Fibroblast of lung (primary cell): ENCODE measurements around the gene CHMP4A. TPM values are rescaled to one million over a fixed set of nuclear protein-coding genes. Genes with fewer than 3 reads are reported as not detected.

ENCODE experiments used
- DNase-seq, 2 donors: peaks; one replicate each; pipeline versions ENCODE4 v3.0.0 to v3.0.0-alpha.2; 2010; ENCODE audit warnings: low read depth in 2 of 2
- H2AFZ ChIP-seq: 2 replicates; pipeline ENCODE4 v1.5.1; 2012; ENCODE audit warnings: low read length, control low read depth, inconsistent platforms
- H3K27ac ChIP-seq: 2 replicates; pipeline ENCODE4 v1.5.1; 2011; ENCODE audit warnings: low read length, control low read depth; ENCODE audit not compliant: insufficient read depth
- H3K27me3 ChIP-seq: 2 replicates; pipeline ENCODE4 v1.5.1; 2011; ENCODE audit warnings: mild to moderate bottlenecking, low read length; ENCODE audit not compliant: control insufficient read depth, insufficient read depth
- H3K36me3 ChIP-seq: 2 replicates; pipeline ENCODE4 v1.5.1; 2011; ENCODE audit warnings: low read length; ENCODE audit not compliant: control insufficient read depth, insufficient read depth
- H3K4me1 ChIP-seq: 2 replicates; pipeline ENCODE4 v1.5.1; 2011; ENCODE audit warnings: low read length; ENCODE audit not compliant: control insufficient read depth, insufficient read depth; ENCODE audit errors: extremely low read depth
- H3K4me2 ChIP-seq: 2 replicates; pipeline ENCODE4 v1.5.1; 2011; ENCODE audit warnings: low read length, control low read depth; ENCODE audit not compliant: insufficient read depth; ENCODE audit errors: extremely low read depth
- H3K4me3 ChIP-seq, 4 experiments: fragments of 200-600 bp in 1 of 4; sonication (generic) in 1 of 4; replicated peaks in 1 of 4; 2 replicates each; pipeline ENCODE4 v1.5.1; 2011 to 2016; ENCODE audit warnings: low read length in 4 of 4, low read depth in 3 of 4, mild to moderate bottlenecking in 3 of 4, control low read depth in 2 of 4, inconsistent platforms in 1 of 4, mixed read lengths in 1 of 4; ENCODE audit not compliant: insufficient read depth in 1 of 4; ENCODE audit errors: control extremely low read depth in 1 of 4
- H3K79me2 ChIP-seq: 2 replicates; pipeline ENCODE4 v1.5.1; 2012; ENCODE audit warnings: mild to moderate bottlenecking, low read length, inconsistent platforms; ENCODE audit not compliant: control insufficient read depth, insufficient read depth
- H3K9ac ChIP-seq: 2 replicates; pipeline ENCODE4 v1.5.1; 2011; ENCODE audit warnings: mild to moderate bottlenecking, low read length, control low read depth; ENCODE audit not compliant: insufficient read depth
- H3K9me3 ChIP-seq: 2 replicates; pipeline ENCODE4 v1.5.1; 2012; ENCODE audit warnings: low read depth, low read length; ENCODE audit not compliant: control insufficient read depth, insufficient read depth
- H4K20me1 ChIP-seq: 2 replicates; pipeline ENCODE4 v1.5.1; 2011; ENCODE audit warnings: low read length; ENCODE audit not compliant: control insufficient read depth, insufficient read depth; ENCODE audit errors: extremely low read depth
- EZH2 ChIP-seq: IDR thresholded peaks from 2 replicates; pipeline ENCODE4 v1.5.1; 2012; ENCODE audit warnings: low read length, control low read depth, mild to moderate bottlenecking; ENCODE audit errors: missing control alignments
- polyA plus RNA-seq, 2 donors: library from polyadenylated mRNA; depleted of rRNA in 1 of 2; stranded (reverse) in 1 of 2; unstranded in 1 of 2; fragments of >200 nt; gene quantifications; 2 replicates each; pipeline ENCODE4 v1.2.1, GENCODE V29; 2011 to 2012; ENCODE audit warnings: missing spikeins in 1 of 2
- total RNA-seq: library from RNA; depleted of rRNA; stranded (reverse); fragments of >200 nt; gene quantifications from 2 replicates; pipeline ENCODE4 v1.2.1, GENCODE V29; 2014
- TF ChIP-seq, protein P1 (sequence below), 2 donors: IDR thresholded peaks in 1 of 2; conservative IDR thresholded peaks in 1 of 2; 1 replicate in 1 of 2; 2 replicates in 1 of 2; pipeline ENCODE4 v1.5.1; 2011 to 2012; ENCODE audit warnings: low read length in 2 of 2, control low read depth in 1 of 2, inconsistent platforms in 1 of 2, low read depth in 1 of 2, mild to moderate bottlenecking in 1 of 2

Gene CHMP4A
- total and polyA plus RNA-seq, 2 donors (not counting 1 experiment from before 2014, with no cell fraction given), result 22.1 to 96.8 TPM

DNA sequence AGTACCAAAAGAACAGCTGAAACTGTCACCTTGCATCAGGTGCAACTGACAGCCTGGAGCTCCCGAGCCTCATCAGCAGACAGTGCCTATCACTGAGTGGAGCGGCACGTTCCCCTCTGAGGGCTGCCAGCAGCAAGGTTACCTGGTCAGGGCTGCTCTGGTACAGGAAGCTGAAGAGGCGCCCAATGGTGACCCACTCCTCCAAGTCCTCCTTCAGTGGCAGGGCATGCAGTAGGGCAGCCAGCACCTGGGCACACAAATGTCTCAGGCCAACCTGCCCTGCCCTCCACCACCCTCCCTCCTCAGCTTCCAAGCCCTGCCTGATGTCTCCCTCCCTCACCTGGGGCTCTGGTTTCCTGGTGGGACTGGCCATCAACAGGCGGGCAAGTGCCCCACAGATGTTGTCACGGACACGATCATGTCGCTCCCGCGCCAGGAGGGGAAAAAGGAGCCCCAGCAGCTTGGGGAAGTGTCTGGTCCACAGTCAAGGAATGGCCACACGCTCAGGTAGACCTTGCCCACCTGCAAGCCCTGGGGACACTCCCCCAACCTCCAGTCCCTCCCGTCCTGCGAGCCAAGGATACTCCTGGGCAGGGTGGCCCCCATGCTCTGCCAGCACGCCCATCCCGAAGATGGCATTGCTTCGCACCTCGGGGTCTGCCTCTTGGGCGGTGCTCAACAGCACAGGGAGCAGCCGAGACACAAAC lies 31.8 kb downstream of the CHMP4A start:
- Histone ChIP-seq H3K4me2 (no peak overlapping the region), H2AFZ (no peak overlapping the region), H4K20me1 (no peaks in the 10 kb centered on the region), H3K36me3 (peaks cover 47% of the 10 kb centered on the region), H3K27ac (no peak overlapping the region), H3K79me2 (no peaks in the 10 kb centered on the region), H3K27me3 (no peaks in the 10 kb centered on the region), H3K4me3 (no peak overlapping the region), H3K9me3 (no peaks in the 10 kb centered on the region), H3K9ac (no peak overlapping the region), H3K4me1 (no peaks in the 10 kb centered on the region)
- DNase-seq, result no peak
- TF ChIP-seq, protein P1, sequence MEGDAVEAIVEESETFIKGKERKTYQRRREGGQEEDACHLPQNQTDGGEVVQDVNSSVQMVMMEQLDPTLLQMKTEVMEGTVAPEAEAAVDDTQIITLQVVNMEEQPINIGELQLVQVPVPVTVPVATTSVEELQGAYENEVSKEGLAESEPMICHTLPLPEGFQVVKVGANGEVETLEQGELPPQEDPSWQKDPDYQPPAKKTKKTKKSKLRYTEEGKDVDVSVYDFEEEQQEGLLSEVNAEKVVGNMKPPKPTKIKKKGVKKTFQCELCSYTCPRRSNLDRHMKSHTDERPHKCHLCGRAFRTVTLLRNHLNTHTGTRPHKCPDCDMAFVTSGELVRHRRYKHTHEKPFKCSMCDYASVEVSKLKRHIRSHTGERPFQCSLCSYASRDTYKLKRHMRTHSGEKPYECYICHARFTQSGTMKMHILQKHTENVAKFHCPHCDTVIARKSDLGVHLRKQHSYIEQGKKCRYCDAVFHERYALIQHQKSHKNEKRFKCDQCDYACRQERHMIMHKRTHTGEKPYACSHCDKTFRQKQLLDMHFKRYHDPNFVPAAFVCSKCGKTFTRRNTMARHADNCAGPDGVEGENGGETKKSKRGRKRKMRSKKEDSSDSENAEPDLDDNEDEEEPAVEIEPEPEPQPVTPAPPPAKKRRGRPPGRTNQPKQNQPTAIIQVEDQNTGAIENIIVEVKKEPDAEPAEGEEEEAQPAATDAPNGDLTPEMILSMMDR (conservative IDR thresholded peaks at IDR 0.05 in 1 of 2, IDR thresholded peaks at IDR 0.05 in 1 of 2; ENCODE audit: low read depth in 1 of 2, low read length in 2 of 2), result no peak
- no peak for TF ChIP-seq EZH2

DNA sequence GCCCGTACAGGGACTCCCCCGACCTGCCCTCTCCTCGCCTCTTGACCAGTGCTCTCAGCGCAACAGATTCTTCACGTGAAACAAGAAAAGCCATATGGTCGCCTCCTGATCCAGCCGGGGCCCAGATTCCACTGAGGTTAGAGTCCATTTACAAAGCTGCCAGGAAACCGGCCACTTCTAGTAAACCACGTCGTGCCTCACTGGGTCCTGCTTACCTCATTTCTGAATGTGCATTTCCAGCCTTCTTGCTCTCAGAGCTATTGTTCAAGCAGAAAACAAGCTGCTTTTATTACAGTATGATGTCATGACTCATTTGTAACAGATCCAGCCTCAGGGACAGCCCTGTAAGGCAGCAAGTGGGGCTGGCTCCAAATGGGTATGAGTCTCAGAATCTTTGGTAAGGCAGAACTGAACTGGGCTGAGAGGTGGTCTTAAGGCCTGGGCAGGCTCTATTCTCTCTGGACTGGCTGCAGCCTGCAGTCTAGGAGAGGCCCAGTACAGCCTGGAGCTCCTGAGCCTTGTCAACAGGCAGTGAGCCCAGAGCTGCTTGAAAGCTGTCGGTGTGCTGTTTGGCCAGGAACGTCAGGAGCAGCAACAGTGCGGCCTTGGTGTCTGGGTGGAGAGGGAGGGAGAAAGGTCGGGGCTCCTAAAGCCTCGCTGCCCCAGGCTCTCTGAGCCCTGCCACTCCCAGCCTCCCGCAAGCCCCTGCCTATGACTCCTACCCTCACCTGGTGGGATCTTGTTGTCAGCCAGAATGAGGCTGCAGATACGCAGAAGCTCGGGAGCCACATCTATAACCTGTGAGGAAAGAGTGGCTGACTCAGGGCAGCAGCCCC lies 33.1 kb downstream of the CHMP4A start:
- peaks cover 42% of the 10 kb centered on the region for H3K36me3 ChIP-seq
- no peaks in the 10 kb centered on the region for H3K9me3 ChIP-seq
- TF ChIP-seq EZH2, result no peak
- TF ChIP-seq, protein P1 (conservative IDR thresholded peaks at IDR 0.05 in 1 of 2, IDR thresholded peaks at IDR 0.05 in 1 of 2; ENCODE audit: low read depth in 1 of 2, low read length in 2 of 2), result no peak
- peak; percentile 78 to 90 for DNase-seq
- H3K9ac ChIP-seq, result peak overlapping the region; percentile 41
- no peaks in the 10 kb centered on the region for H3K27me3 ChIP-seq
- no peaks in the 10 kb centered on the region for H3K79me2 ChIP-seq
- H3K4me3 ChIP-seq, result no peak overlapping the region
- H3K4me2 ChIP-seq, result no peak overlapping the region
- H4K20me1 ChIP-seq, result no peaks in the 10 kb centered on the region
- H2AFZ ChIP-seq, result no peak overlapping the region
- H3K27ac ChIP-seq, result peak overlapping the region; percentile 71
- no peaks in the 10 kb centered on the region for H3K4me1 ChIP-seq

DNA sequence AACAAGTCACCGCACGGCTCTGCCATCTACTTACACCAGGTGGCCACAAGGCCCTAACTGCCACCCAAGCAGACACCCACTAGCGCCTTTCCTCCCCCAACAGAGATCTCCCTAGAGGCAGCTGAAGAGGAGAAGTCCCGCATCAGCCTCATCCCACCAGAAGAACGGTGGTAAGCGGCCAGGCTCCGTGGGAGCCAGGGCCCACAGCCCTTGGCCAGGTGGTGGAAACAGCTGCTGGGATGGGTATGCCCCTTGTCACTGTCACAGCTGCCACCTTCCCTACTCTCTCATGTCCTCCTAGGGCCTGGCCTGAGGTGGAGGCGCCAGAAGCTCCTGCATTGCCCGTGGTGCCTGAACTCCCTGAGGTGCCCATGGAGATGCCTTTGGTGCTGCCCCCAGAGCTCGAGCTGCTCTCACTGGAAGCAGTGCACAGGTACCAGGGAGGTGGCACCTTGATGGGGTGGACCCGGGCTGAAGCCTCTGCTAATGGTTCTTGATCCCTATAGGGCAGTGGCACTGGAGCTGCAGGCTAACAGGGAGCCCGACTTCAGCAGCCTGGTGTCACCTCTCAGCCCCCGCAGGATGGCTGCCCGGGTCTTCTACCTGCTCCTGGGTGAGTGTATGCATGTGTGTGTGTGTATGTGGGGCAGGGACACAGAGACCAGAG lies 33.9 kb downstream of the CHMP4A start:
- Histone ChIP-seq H3K27ac (peak overlapping the region; percentile 71), H2AFZ (no peak overlapping the region), H3K4me1 (no peaks in the 10 kb centered on the region), H3K79me2 (no peaks in the 10 kb centered on the region), H3K9me3 (no peaks in the 10 kb centered on the region), H4K20me1 (no peaks in the 10 kb centered on the region), H3K27me3 (no peaks in the 10 kb centered on the region), H3K36me3 (peaks cover 38% of the 10 kb centered on the region), H3K4me2 (no peak overlapping the region), H3K9ac (no peak overlapping the region), H3K4me3 (no peak overlapping the region)
- no peak for TF ChIP-seq EZH2
- TF ChIP-seq, protein P1 (conservative IDR thresholded peaks at IDR 0.05 in 1 of 2, IDR thresholded peaks at IDR 0.05 in 1 of 2; ENCODE audit: low read depth in 1 of 2, low read length in 2 of 2), result no peak
- DNase-seq, result no peak
